Adrenal gland (tissue), 5 donors: Measurements from ENCODE around the gene SIRT3.

Experiments used
- CTCF ChIP-seq, 6 experiments: fragments of 450-650 bp in 4 of 6; fragments of 200-600 bp in 2 of 6; sonication (generic) in 1 of 6; IDR thresholded peaks; 1 replicate in 5 of 6; 2 replicates in 1 of 6; pipeline versions ENCODE4 v1.5.1 to v1.8.0; 2016 to 2021; ENCODE audit warnings: antibody characterized with exemption in 6 of 6, mild to moderate bottlenecking in 2 of 6, moderate library complexity in 1 of 6
- POLR2A ChIP-seq, 2 donors: fragments of 450-650 bp; IDR thresholded peaks; one replicate each; pipeline ENCODE4 v1.6.1; 2017; ENCODE audit warnings: antibody characterized with exemption in 2 of 2, mild to moderate bottlenecking in 2 of 2, moderate library complexity in 1 of 2
- donor health status: DM: no; HTN: no; CAD: no.

GRCh38 chr11:241634-242033, 5.5 kb upstream of the SIRT3 start:
- TF ChIP-seq CTCF (IDR thresholded peaks at IDR 0.05): no peak
- no peak for TF ChIP-seq POLR2A (IDR thresholded peaks at IDR 0.05)
